ENCODE measurements around the gene OSBPL6.

Gene OSBPL6

GRCh38 chr2:178426388-178426787 lies 232.1 kb downstream of the OSBPL6 start:
- peaks cover 31% of the 10 kb centered on the region for H3K36me3 ChIP-seq (ENCODE audit: control insufficient read depth, insufficient read depth, low read length, severe bottlenecking)
- no peak overlapping the region for H3K4me3 ChIP-seq (ENCODE audit: low read length)
- H3K4me1 ChIP-seq (ENCODE audit: control insufficient read depth, insufficient read depth, low read length), result no peaks in the 10 kb centered on the region
- DNase-seq (ENCODE audit: low read depth), result no peak
- H3K9me3 ChIP-seq (ENCODE audit: control insufficient read depth, low read length), result peaks cover 8% of the 10 kb centered on the region
- H3K27me3 ChIP-seq (replicated peaks; ENCODE audit: control insufficient read depth, insufficient read depth, low read length), result no peaks in the 10 kb centered on the region
- H3K9ac ChIP-seq (ENCODE audit: low read length), result no peak overlapping the region

DNA sequence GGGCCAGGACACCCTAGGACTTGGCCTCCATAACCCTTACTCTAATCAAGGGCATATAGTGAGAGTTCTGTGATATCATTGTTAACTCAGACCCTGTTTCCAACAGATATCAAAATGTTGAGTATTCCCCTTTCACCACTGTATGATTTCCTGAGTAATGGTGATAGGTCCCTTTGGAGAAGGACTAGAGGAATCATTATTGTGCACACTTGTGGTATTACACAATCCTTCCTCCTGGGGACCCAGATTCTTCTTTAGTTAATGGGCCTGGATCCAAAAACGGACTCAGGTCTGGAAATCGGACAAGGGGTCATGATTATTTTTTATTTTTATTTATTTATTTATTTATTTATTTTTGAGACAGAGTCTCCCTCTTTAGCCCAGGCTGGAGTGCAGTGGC lies 233.1 kb downstream of the OSBPL6 start:
- H3K9ac ChIP-seq (ENCODE audit: low read length), result no peak overlapping the region
- peaks cover 42% of the 10 kb centered on the region for H3K36me3 ChIP-seq (ENCODE audit: control insufficient read depth, insufficient read depth, low read length, severe bottlenecking)
- H3K4me1 ChIP-seq (ENCODE audit: control insufficient read depth, insufficient read depth, low read length), result no peaks in the 10 kb centered on the region
- DNase-seq (ENCODE audit: low read depth), result no peak
- H3K9me3 ChIP-seq (ENCODE audit: control insufficient read depth, low read length), result peaks cover 8% of the 10 kb centered on the region
- no peak overlapping the region for H3K4me3 ChIP-seq (ENCODE audit: low read length)
- no peaks in the 10 kb centered on the region for H3K27me3 ChIP-seq (replicated peaks; ENCODE audit: control insufficient read depth, insufficient read depth, low read length)

GRCh38 chr2:178428396-178428806 lies 234.1 kb downstream of the OSBPL6 start:
- Histone ChIP-seq H3K4me1 (ENCODE audit: control insufficient read depth, insufficient read depth, low read length) (no peaks in the 10 kb centered on the region), H3K27me3 (replicated peaks; ENCODE audit: control insufficient read depth, insufficient read depth, low read length) (no peaks in the 10 kb centered on the region), H3K9ac (ENCODE audit: low read length) (no peak overlapping the region), H3K9me3 (ENCODE audit: control insufficient read depth, low read length) (peaks cover 8% of the 10 kb centered on the region), H3K4me3 (ENCODE audit: low read length) (no peak overlapping the region), H3K36me3 (ENCODE audit: control insufficient read depth, insufficient read depth, low read length, severe bottlenecking) (peaks cover 51% of the 10 kb centered on the region)
- no peak for DNase-seq (ENCODE audit: low read depth)

DNA sequence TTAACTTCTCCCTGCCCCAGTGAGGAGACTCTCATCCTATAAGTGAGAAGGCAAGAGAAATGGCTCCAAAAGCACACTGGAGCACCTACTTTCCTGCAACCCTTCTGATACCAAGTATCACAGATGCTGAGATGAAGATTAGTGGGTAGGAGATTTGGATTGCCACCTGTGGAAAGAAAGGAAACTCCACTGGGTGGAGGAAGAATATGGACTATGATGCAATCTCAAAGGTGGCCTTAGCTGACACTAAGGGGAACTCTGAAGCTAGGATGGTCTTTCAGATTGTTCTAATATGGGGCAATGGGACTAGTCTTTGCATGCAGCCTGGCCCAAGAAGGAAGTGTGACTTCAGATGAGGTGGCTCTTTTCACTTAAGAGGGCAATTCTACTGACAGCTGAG lies 235.0 kb downstream of the OSBPL6 start:
- H3K4me1 ChIP-seq (ENCODE audit: control insufficient read depth, insufficient read depth, low read length), result no peaks in the 10 kb centered on the region
- no peak for DNase-seq (ENCODE audit: low read depth)
- H3K27me3 ChIP-seq (replicated peaks; ENCODE audit: control insufficient read depth, insufficient read depth, low read length), result no peaks in the 10 kb centered on the region
- H3K36me3 ChIP-seq (ENCODE audit: control insufficient read depth, insufficient read depth, low read length, severe bottlenecking), result peaks cover 61% of the 10 kb centered on the region
- no peak overlapping the region for H3K4me3 ChIP-seq (ENCODE audit: low read length)
- no peak overlapping the region for H3K9ac ChIP-seq (ENCODE audit: low read length)
- peaks cover 8% of the 10 kb centered on the region for H3K9me3 ChIP-seq (ENCODE audit: control insufficient read depth, low read length)

- H3K9me3 ChIP-seq (ENCODE audit: control insufficient read depth, low read length), result no peaks in the 10 kb centered on the region
These were observed 242.3 kb downstream of the OSBPL6 start for GRCh38 chr2:178436662-178437061.

GRCh38 chr2:178441426-178441825 lies 247.1 kb downstream of the OSBPL6 start:
- no peaks in the 10 kb centered on the region for H3K9me3 ChIP-seq (ENCODE audit: control insufficient read depth, low read length)
- peaks cover 8% of the 10 kb centered on the region for H3K4me1 ChIP-seq (ENCODE audit: control insufficient read depth, insufficient read depth, low read length)
- no peak for DNase-seq (ENCODE audit: low read depth)
- H3K27me3 ChIP-seq (replicated peaks; ENCODE audit: control insufficient read depth, insufficient read depth, low read length), result no peaks in the 10 kb centered on the region
- peaks cover 90% of the 10 kb centered on the region for H3K36me3 ChIP-seq (ENCODE audit: control insufficient read depth, insufficient read depth, low read length, severe bottlenecking)
- H3K4me3 ChIP-seq (ENCODE audit: low read length), result no peak overlapping the region
- no peak overlapping the region for H3K9ac ChIP-seq (ENCODE audit: low read length)

More at GRCh38 chr2:178436662-178437061, 242.3 kb downstream of the OSBPL6 start:
- Histone ChIP-seq H3K4me1 (ENCODE audit: control insufficient read depth, insufficient read depth, low read length) (peaks cover 6% of the 10 kb centered on the region), H3K4me3 (ENCODE audit: low read length) (no peak overlapping the region), H3K27me3 (replicated peaks; ENCODE audit: control insufficient read depth, insufficient read depth, low read length) (no peaks in the 10 kb centered on the region), H3K36me3 (ENCODE audit: control insufficient read depth, insufficient read depth, low read length, severe bottlenecking) (peaks cover 92% of the 10 kb centered on the region), H3K9ac (ENCODE audit: low read length) (no peak overlapping the region)
- DNase-seq (ENCODE audit: low read depth), result no peak

DNA sequence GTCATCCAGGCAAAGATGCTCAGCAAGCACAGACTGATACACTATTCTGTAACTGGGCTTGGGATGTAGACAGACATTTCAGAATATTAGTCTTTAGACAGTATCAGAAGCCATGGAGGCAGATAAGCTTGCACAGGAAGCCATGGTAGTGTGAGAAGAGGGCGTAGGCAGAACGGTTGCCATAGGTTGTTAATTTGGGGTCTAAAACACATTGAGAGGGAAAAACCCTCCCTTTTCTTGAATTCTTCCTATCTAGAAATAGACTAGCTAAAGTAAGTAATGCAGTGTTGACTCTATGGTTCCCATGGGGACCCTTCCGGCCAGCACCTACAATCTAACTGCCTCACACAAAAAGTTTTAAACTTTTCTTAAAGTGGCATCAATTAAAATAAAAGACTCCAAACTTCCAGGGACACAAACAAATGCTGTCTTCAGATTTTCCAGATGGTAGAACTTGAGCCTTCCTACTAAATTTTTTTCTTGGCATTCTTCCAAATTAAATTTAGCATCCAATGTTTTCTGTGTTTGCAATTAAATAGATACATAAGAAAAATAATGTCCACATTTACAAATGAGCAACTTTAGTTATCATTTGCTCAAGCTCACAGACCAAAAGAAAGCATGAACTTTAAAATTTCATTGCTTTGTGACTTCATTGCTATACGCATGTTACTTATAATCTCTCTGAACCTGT lies 254.8 kb downstream of the OSBPL6 start:
- peak overlapping the region; percentile 90 for H3K4me3 ChIP-seq (ENCODE audit: low read length)
- H3K36me3 ChIP-seq (ENCODE audit: control insufficient read depth, insufficient read depth, low read length, severe bottlenecking), result peaks cover 41% of the 10 kb centered on the region
- H3K9me3 ChIP-seq (ENCODE audit: control insufficient read depth, low read length), result no peaks in the 10 kb centered on the region
- H3K4me1 ChIP-seq (ENCODE audit: control insufficient read depth, insufficient read depth, low read length), result peaks cover 18% of the 10 kb centered on the region
- peak overlapping the region; percentile 97 for H3K9ac ChIP-seq (ENCODE audit: low read length)
- no peaks in the 10 kb centered on the region for H3K27me3 ChIP-seq (replicated peaks; ENCODE audit: control insufficient read depth, insufficient read depth, low read length)
- DNase-seq (ENCODE audit: low read depth), result peak; percentile 10

- peak; percentile 30 for DNase-seq (ENCODE audit: low read depth)
These were observed 255.6 kb downstream of the OSBPL6 start for GRCh38 chr2:178449700-178450523.

DNA sequence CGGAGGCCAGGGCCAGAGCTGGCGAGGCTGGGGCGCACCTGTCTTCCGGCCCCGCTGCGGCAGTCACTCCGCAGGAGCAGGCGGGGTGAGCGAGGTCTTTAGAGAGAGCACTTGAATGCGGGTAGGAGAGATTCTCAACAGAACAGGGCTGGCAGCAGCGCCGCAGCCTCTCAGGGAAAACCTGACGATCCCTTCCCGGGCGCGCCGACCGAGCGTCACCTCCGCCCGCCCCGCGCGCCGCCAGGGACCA lies 256.1 kb downstream of the OSBPL6 start:
- no peaks in the 10 kb centered on the region for H3K9me3 ChIP-seq (ENCODE audit: control insufficient read depth, low read length)
- peak overlapping the region; percentile 97 for H3K9ac ChIP-seq (ENCODE audit: low read length)
- DNase-seq (ENCODE audit: low read depth), result no peak
- no peaks in the 10 kb centered on the region for H3K27me3 ChIP-seq (replicated peaks; ENCODE audit: control insufficient read depth, insufficient read depth, low read length)
- H3K4me1 ChIP-seq (ENCODE audit: control insufficient read depth, insufficient read depth, low read length), result peaks cover 18% of the 10 kb centered on the region
- H3K36me3 ChIP-seq (ENCODE audit: control insufficient read depth, insufficient read depth, low read length, severe bottlenecking), result peaks cover 27% of the 10 kb centered on the region
- H3K4me3 ChIP-seq (ENCODE audit: low read length), result peak overlapping the region; percentile 90

More at GRCh38 chr2:178449700-178450523, 255.6 kb downstream of the OSBPL6 start:
- H3K9me3 ChIP-seq (ENCODE audit: control insufficient read depth, low read length), result no peaks in the 10 kb centered on the region
- no peaks in the 10 kb centered on the region for H3K27me3 ChIP-seq (replicated peaks; ENCODE audit: control insufficient read depth, insufficient read depth, low read length)
- peak overlapping the region; percentile 90 for H3K4me3 ChIP-seq (ENCODE audit: low read length)
- peak overlapping the region; percentile 97 for H3K9ac ChIP-seq (ENCODE audit: low read length)
- H3K36me3 ChIP-seq (ENCODE audit: control insufficient read depth, insufficient read depth, low read length, severe bottlenecking), result peaks cover 33% of the 10 kb centered on the region
- peaks cover 18% of the 10 kb centered on the region for H3K4me1 ChIP-seq (ENCODE audit: control insufficient read depth, insufficient read depth, low read length)

GRCh38 chr2:178450774-178451525 lies 256.6 kb downstream of the OSBPL6 start, which contains the start of the genes PJVK and PRKRA:
Gene PJVK, plus strand, starts transcription at chr2:178451378. Its CDS starts 2,032 bp downstream, at chr2:178453410.
Gene PRKRA, minus strand, starts transcription at chr2:178451175. Its CDS starts 145 bp downstream, at chr2:178451030.
- peak; percentile 99 for DNase-seq (ENCODE audit: low read depth)
- Histone ChIP-seq H3K27me3 (replicated peaks; ENCODE audit: control insufficient read depth, insufficient read depth, low read length) (no peaks in the 10 kb centered on the region), H3K9me3 (ENCODE audit: control insufficient read depth, low read length) (no peaks in the 10 kb centered on the region), H3K4me1 (ENCODE audit: control insufficient read depth, insufficient read depth, low read length) (peaks cover 18% of the 10 kb centered on the region), H3K36me3 (ENCODE audit: control insufficient read depth, insufficient read depth, low read length, severe bottlenecking) (peaks cover 23% of the 10 kb centered on the region), H3K4me3 (ENCODE audit: low read length) (peak within 1 kb of the TSS; percentile 90), H3K9ac (ENCODE audit: low read length) (peak within 1 kb of the TSS; percentile 97)

DNA sequence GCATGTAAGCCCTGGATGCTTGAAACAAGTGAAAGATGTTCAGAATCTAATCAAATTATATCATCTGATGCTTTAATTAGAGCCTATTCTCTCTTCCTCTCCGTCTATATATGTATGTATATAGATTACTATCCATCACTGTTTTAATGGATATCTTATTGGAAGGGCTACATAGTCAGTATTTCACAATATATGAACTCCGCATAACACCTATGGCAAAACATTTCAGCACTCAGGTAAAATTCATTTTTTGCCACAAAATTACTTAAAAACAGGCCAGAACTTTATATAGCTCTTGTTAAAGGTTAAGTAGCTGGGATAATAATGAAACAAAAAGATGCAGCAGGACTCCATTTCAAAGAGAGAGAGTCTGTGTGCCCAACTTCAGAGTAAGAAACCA lies 258.0 kb downstream of the OSBPL6 start:
- DNase-seq (ENCODE audit: low read depth), result no peak
- no peak overlapping the region for H3K9ac ChIP-seq (ENCODE audit: low read length)

More for the DNA sequence above, 258.0 kb downstream of the OSBPL6 start:
- Histone ChIP-seq H3K4me3 (ENCODE audit: low read length) (no peak overlapping the region), H3K27me3 (replicated peaks; ENCODE audit: control insufficient read depth, insufficient read depth, low read length) (no peaks in the 10 kb centered on the region), H3K4me1 (ENCODE audit: control insufficient read depth, insufficient read depth, low read length) (peaks cover 18% of the 10 kb centered on the region), H3K36me3 (ENCODE audit: control insufficient read depth, insufficient read depth, low read length, severe bottlenecking) (peaks cover 12% of the 10 kb centered on the region), H3K9me3 (ENCODE audit: control insufficient read depth, low read length) (no peaks in the 10 kb centered on the region)

Measured in adipocyte (in vitro differentiated cells).